HG02885 (cell line): Measurements from ENCODE around the gene SH3RF3.

ENCODE experiments used
- ATAC-seq: cut with Tn5 transposase; IDR thresholded peaks from one replicate; pipeline ENCODE4 v1.9.1; 2021; ENCODE audit warnings: mild to moderate bottlenecking; ENCODE audit not compliant: unreplicated experiment, poor library complexity

The SH3RF3 gene

GRCh38 chr2:109419171-109419756, 290.3 kb downstream of the SH3RF3 start:
- no peak for ATAC-seq

- ATAC-seq: no peak
These were observed 291.0 kb downstream of the SH3RF3 start for GRCh38 chr2:109419960-109420370.

GRCh38 chr2:109421101-109421500, 292.1 kb downstream of the SH3RF3 start:
- no peak for ATAC-seq

GRCh38 chr2:109421642-109422041, 292.6 kb downstream of the SH3RF3 start:
- ATAC-seq: no peak

- ATAC-seq: no peak
These were observed 293.2 kb downstream of the SH3RF3 start for GRCh38 chr2:109422071-109422757.

- no peak for ATAC-seq
These were observed 293.9 kb downstream of the SH3RF3 start for GRCh38 chr2:109422758-109423500.

GRCh38 chr2:109423556-109424359, 294.8 kb downstream of the SH3RF3 start:
- no peak for ATAC-seq

- no peak for ATAC-seq
These were observed 296.4 kb downstream of the SH3RF3 start for GRCh38 chr2:109425411-109425810.

- no peak for ATAC-seq
These were observed 298.7 kb downstream of the SH3RF3 start for GRCh38 chr2:109427661-109428091.

GRCh38 chr2:109428281-109428680, 299.3 kb downstream of the SH3RF3 start:
- ATAC-seq: no peak

GRCh38 chr2:109428841-109429566, 300.0 kb downstream of the SH3RF3 start:
- no peak for ATAC-seq

- ATAC-seq: no peak
These were observed 300.7 kb downstream of the SH3RF3 start for GRCh38 chr2:109429567-109430328.

- ATAC-seq: no peak
These were observed 301.3 kb downstream of the SH3RF3 start for GRCh38 chr2:109430329-109430636.

GRCh38 chr2:109432421-109432820, 303.4 kb downstream of the SH3RF3 start:
- no peak for ATAC-seq

GRCh38 chr2:109433486-109433885, 304.5 kb downstream of the SH3RF3 start:
- no peak for ATAC-seq

- ATAC-seq: no peak
These were observed 304.9 kb downstream of the SH3RF3 start for GRCh38 chr2:109433926-109434325.

- no peak for ATAC-seq
These were observed 305.3 kb downstream of the SH3RF3 start for GRCh38 chr2:109434351-109434750.

- no peak for ATAC-seq
These were observed 306.2 kb downstream of the SH3RF3 start for GRCh38 chr2:109435066-109435690.
